HCT116 (cell line): ENCODE data around the gene DCHS2. TPM values are rescaled to one million over a fixed set of nuclear protein-coding genes. Genes with fewer than 3 reads are reported as not detected.

Experiments used
- ATAC-seq: fragments of 200-7000 bp; cut with Tn5 transposase; 2 replicates; pipeline ENCODE4 v1.9.1; 2020; ENCODE audit warnings: mild to moderate bottlenecking, moderate library complexity
- BruUV-seq: library from RNA; stranded (reverse); fragments of 400-500 nt; replicated peaks from 2 replicates; lab custom pipeline; 2021; lab: Mats Ljungman, UMichigan
- CTCF ChIA-PET: fragments of 300-600 bp; sonication (Branson Sonifier 250); formaldehyde crosslinking; loops from one replicate; lab custom pipeline; 2021; ENCODE audit warnings: antibody characterized with exemption; lab: Charles Lee
- POLR2A ChIA-PET: fragments of 300-600, 350-600 bp; sonication (Branson Sonifier 250); formaldehyde crosslinking; loops from one replicate; lab custom pipeline; 2021; ENCODE audit warnings: antibody characterized with exemption; lab: Charles Lee
- RAD21 ChIA-PET, 2 experiments: fragments of 300-600 bp; sonication (Branson Sonifier 250); formaldehyde crosslinking; loops; one replicate each; lab custom pipeline; 2023; ENCODE audit warnings: low total read pairs in 2 of 2; ENCODE audit not compliant: uncharacterized antibody in 2 of 2, unreplicated experiment in 2 of 2, low non-redundant PET in 1 of 2; lab: Charles Lee
- DNase-seq: peaks from one replicate; pipeline ENCODE4 v3.0.0-alpha.2; 2010; ENCODE audit warnings: low read depth, low spot score
- H2AFZ ChIP-seq: fragments of 200-600 bp; shearing (Covaris generic), sonication (generic); 2 replicates; pipeline ENCODE4 v1.6.1; 2017; ENCODE audit warnings: low read depth, mixed run types, mixed read lengths, antibody characterized with exemption, low read length; ENCODE audit not compliant: poor library complexity, severe bottlenecking
- H3K27ac ChIP-seq: 2 replicates; pipeline ENCODE4 v1.5.1; 2012; ENCODE audit warnings: low read depth, low read length
- H3K27me3 ChIP-seq: fragments of 200-600 bp; sonication (generic); 2 replicates; pipeline ENCODE4 v1.6.1; 2016; ENCODE audit warnings: mixed run types, low read length, mixed read lengths; ENCODE audit not compliant: insufficient read depth
- H3K36me3 ChIP-seq, 2 experiments: fragments of 200-500 bp in 1 of 2; fragments of 200-600 bp in 1 of 2; sonication (Bioruptor generic) in 1 of 2; sonication (generic) in 1 of 2; 2 replicates each; pipeline versions ENCODE4 v1.5.1 to v1.6.1; 2014 to 2016; ENCODE audit warnings: low read length in 2 of 2, inconsistent platforms in 1 of 2, mixed read lengths in 1 of 2, mixed run types in 1 of 2; ENCODE audit not compliant: insufficient read depth in 2 of 2, control insufficient read depth in 1 of 2
- H3K4me1 ChIP-seq, 2 experiments: fragments of 200-600 bp in 1 of 2; sonication (generic) in 1 of 2; 2 replicates each; pipeline versions ENCODE4 v1.5.1 to v1.6.1; 2012 to 2017; ENCODE audit warnings: low read length in 2 of 2, inconsistent platforms in 1 of 2, mild to moderate bottlenecking in 1 of 2, mixed read lengths in 1 of 2, mixed run types in 1 of 2, moderate library complexity in 1 of 2; ENCODE audit not compliant: insufficient read depth in 2 of 2, control insufficient read depth in 1 of 2
- H3K4me2 ChIP-seq: fragments of 200-600 bp; sonication (generic); 2 replicates; pipeline ENCODE4 v1.6.1; 2017; ENCODE audit warnings: mixed run types, low read length, mixed read lengths
- H3K4me3 ChIP-seq, 2 experiments: fragments of 200-600 bp in 1 of 2; sonication (generic) in 1 of 2; replicated peaks in 1 of 2; 2 replicates each; pipeline ENCODE4 v1.5.1; 2011 to 2016; ENCODE audit warnings: low read length in 2 of 2, control low read depth in 1 of 2, low read depth in 1 of 2, mild to moderate bottlenecking in 1 of 2, mixed read lengths in 1 of 2, mixed run types in 1 of 2
- H3K79me2 ChIP-seq: fragments of 200-600 bp; sonication (generic); 2 replicates; pipeline ENCODE4 v1.6.1; 2017; ENCODE audit warnings: mild to moderate bottlenecking, mixed run types, low read length, moderate library complexity, mixed read lengths; ENCODE audit not compliant: insufficient read depth
- H3K9ac ChIP-seq: fragments of 200-600 bp; sonication (generic); 2 replicates; pipeline ENCODE4 v1.6.1; 2016; ENCODE audit warnings: low read length, mixed read lengths
- H3K9me2 ChIP-seq: fragments of 200-600 bp; sonication (generic), shearing (Covaris generic); 2 replicates; pipeline ENCODE4 v1.6.1; 2017; ENCODE audit warnings: mixed run types, mild to moderate bottlenecking, moderate library complexity; ENCODE audit not compliant: insufficient read depth
- H3K9me3 ChIP-seq, 2 experiments: fragments of 200-500 bp in 1 of 2; fragments of 200-600 bp in 1 of 2; sonication (Bioruptor generic) in 1 of 2; sonication (generic) in 1 of 2; 2 replicates each; pipeline ENCODE4 v1.6.1; 2014 to 2017; ENCODE audit warnings: low read length in 2 of 2, mixed read lengths in 2 of 2, inconsistent platforms in 1 of 2, low read depth in 1 of 2, mild to moderate bottlenecking in 1 of 2, mixed run types in 1 of 2, moderate library complexity in 1 of 2; ENCODE audit not compliant: control insufficient read depth in 1 of 2, insufficient read depth in 1 of 2
- H4K20me1 ChIP-seq: fragments of 200-600 bp; sonication (generic), shearing (Covaris generic); 2 replicates; pipeline ENCODE4 v1.6.1; 2017; ENCODE audit warnings: mixed run types, mild to moderate bottlenecking, moderate library complexity; ENCODE audit not compliant: insufficient read depth
- CEBPB ChIP-seq: IDR thresholded peaks from 2 replicates; pipeline ENCODE4 v1.6.1; 2012; ENCODE audit warnings: low read depth
- CTCF ChIP-seq, 3 experiments: fragments of 200-600 bp in 1 of 3; sonication (generic) in 1 of 3; IDR thresholded peaks in 2 of 3; conservative IDR thresholded peaks in 1 of 3; 2 replicates each; pipeline ENCODE4 v1.5.1; 2012 to 2017; ENCODE audit warnings: low read depth in 2 of 3, low read length in 2 of 3, antibody characterized with exemption in 1 of 3, borderline replicate concordance in 1 of 3, control low read depth in 1 of 3, mild to moderate bottlenecking in 1 of 3, mixed read lengths in 1 of 3, mixed run types in 1 of 3, moderate library complexity in 1 of 3; ENCODE audit not compliant: insufficient read depth in 1 of 3
- EGR1 ChIP-seq: IDR thresholded peaks from 2 replicates; pipeline ENCODE4 v1.6.1; 2012; ENCODE audit warnings: low read depth
- FOSL1 ChIP-seq: IDR thresholded peaks from 2 replicates; pipeline ENCODE4 v1.6.1; 2012; ENCODE audit warnings: low read depth
- REST ChIP-seq: IDR thresholded peaks from 2 replicates; pipeline ENCODE4 v1.6.1; 2012; ENCODE audit warnings: low read depth
- SIN3A ChIP-seq: IDR thresholded peaks from 2 replicates; pipeline ENCODE4 v1.6.1; 2012; ENCODE audit warnings: low read depth
- YY1 ChIP-seq: IDR thresholded peaks from 2 replicates; pipeline ENCODE4 v1.6.1; 2011; ENCODE audit warnings: low read length, low read depth, moderate library complexity, mild to moderate bottlenecking; ENCODE audit not compliant: insufficient replicate concordance; ENCODE audit errors: extremely low read depth
- intact Hi-C: fragments of 100-400 bp; cut with micrococcal nuclease; formaldehyde crosslinking; loops from 2 replicates; pipeline ENCODE4 v1.10.0; 2022
- total RNA-seq: library from RNA; stranded (reverse); gene quantifications from one replicate; pipeline ENCODE4 v1.2.1, GENCODE V29; 2021; ENCODE audit not compliant: unreplicated experiment

Gene DCHS2
- total RNA-seq, 1 experiment from 2014 or later = 0.05 TPM

GRCh38 chr4:154529728-154530519 is 38.3 kb upstream of the DCHS2 start:
- H3K27me3 ChIP-seq = no peaks in the 10 kb centered on the region
- CTCF ChIA-PET = interaction anchor here (2.1 kb wide), 1 partner anchor 23 kb away, joined by 7 read pairs; no protein-coding TSS in a partner anchor
- no peak overlapping the region for H3K4me3 ChIP-seq
- H3K27ac ChIP-seq = no peak overlapping the region
- no peak overlapping the region for H2AFZ ChIP-seq
- TF ChIP-seq CTCF (IDR thresholded peaks at IDR 0.05 in 2 of 3, conservative IDR thresholded peaks at IDR 0.05 in 1 of 3; ENCODE audit: borderline replicate concordance in 1 of 3, insufficient read depth in 1 of 3, low read depth in 2 of 3, low read length in 2 of 3) (no peak), YY1 (no peak), CEBPB (no peak), SIN3A (no peak), EGR1 (no peak), REST (no peak), FOSL1 (no peak)
- no peaks in the 10 kb centered on the region for H3K36me3 ChIP-seq
- ATAC-seq (no peak), DNase-seq (no peak)
- no peak overlapping the region for H3K9ac ChIP-seq
- POLR2A ChIA-PET = no interaction called here
- 0 out of 4 replicates have a peak, but pooled peaks cover 0 to 3% of the 10 kb centered on the region in 2 experiments for H3K4me1 ChIP-seq
- no peaks in the 10 kb centered on the region for H3K9me2 ChIP-seq
- no peaks in the 10 kb centered on the region for H3K79me2 ChIP-seq
- BruUV-seq = no TSS peak
- intact Hi-C loops = no loop called here
- no peaks in the 10 kb centered on the region for H4K20me1 ChIP-seq
- H3K4me2 ChIP-seq = no peak overlapping the region
- no peaks in the 10 kb centered on the region for H3K9me3 ChIP-seq
- RAD21 ChIA-PET = no interaction called here
